ENCODE measurements around the gene SCN4A.
A peak's percentile ranks its signal among the peaks of the same experiment; 100 is the strongest.
"Not testable (repeated sequence)": the region's sequence is repeated elsewhere in the genome, so short reads cannot be mapped to it uniquely, and the experiment has no call there.

SCN4A gene

GRCh38 chr17:63932721-63933120 lies 40.0 kb downstream of the SCN4A start:
- DNase-seq, result no peak

DNA sequence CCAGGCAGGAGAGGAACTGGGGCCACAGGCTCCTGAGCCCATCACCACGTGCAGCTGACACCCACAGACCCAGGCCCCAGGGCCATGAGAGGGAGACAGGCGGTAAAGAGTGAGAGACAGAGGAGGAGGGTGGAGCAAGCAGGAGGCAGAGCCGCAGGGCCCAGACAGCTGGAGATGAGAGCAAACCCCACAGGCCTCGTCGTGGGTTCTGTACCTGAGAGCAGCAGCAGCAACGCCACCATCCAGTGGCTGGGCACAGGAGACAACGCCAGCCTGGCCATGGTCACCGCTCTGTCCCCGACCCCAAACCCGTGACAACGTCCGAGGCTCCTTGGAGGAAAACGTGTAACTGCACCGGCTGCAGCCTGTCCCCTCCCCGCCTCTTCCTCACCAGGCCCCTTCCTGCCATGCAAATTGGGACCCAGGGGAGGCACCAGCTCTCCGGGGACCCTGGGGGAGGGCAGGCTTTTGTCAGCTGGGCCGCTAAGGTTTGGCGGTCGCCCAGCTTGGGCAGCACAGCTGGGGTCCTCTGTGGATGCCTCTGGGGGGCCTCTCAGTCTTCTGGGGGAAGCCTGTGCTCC lies 40.6 kb downstream of the SCN4A start, which contains the start of gene CD79B:
Gene CD79B (minus strand): TSS at position 351 of the 581 bp plus-strand sequence. CDS start 70 bp downstream, at position 281.
- DNase-seq, result peak; percentile 67

GRCh38 chr17:63930951-63931575 lies 41.7 kb downstream of the SCN4A start:
- DNase-seq, result peak; percentile 80

DNA sequence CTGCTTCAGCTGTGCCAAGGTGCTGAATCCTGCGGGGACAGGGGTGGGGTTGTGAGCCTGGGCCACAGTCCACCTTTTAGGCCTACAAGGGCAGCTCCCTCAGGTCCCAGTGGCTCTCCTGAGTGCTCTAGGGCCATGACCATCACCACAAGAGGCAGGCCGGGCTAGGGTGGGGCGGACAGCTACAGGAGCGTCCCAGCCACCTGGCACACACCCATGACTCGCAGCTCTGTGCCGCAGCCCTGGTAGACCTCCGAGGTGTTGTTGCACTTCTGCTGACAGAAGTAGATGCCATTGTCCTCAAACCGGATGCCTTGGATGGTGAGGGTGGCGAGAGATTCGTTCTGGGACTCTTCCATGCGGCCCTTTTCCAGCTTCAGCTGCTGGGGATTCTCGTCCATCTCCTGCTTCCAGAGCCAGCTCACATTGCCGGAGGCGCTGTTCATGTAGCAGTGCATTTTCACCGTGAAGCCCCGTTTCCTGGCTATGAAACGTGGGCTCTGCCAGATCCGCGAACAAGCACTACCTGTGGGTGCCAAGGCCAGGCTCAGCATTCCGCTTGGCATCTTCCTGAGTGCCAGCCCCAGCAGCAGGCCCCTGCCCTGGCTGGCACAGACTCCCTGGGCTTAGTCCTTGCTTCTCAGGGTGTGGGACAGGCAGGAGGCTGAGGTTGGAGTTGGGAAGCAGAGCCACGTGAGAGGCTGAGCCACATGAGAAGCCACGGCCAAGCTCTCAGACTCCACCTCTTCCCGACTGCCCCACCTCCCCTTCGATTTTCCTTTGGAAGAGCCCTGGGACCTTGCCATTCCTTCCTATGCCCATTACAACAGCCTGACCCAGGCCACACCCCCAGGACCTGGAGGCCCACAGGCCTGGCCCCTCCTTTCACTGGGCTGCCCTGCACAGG lies 42.6 kb downstream of the SCN4A start:
- no peak for DNase-seq

- no peak for DNase-seq
Measured at GRCh38 chr17:63928966-63929695, 43.6 kb downstream of the SCN4A start.

GRCh38 chr17:63928172-63928666 lies 44.5 kb downstream of the SCN4A start:
- DNase-seq, result no peak

DNA sequence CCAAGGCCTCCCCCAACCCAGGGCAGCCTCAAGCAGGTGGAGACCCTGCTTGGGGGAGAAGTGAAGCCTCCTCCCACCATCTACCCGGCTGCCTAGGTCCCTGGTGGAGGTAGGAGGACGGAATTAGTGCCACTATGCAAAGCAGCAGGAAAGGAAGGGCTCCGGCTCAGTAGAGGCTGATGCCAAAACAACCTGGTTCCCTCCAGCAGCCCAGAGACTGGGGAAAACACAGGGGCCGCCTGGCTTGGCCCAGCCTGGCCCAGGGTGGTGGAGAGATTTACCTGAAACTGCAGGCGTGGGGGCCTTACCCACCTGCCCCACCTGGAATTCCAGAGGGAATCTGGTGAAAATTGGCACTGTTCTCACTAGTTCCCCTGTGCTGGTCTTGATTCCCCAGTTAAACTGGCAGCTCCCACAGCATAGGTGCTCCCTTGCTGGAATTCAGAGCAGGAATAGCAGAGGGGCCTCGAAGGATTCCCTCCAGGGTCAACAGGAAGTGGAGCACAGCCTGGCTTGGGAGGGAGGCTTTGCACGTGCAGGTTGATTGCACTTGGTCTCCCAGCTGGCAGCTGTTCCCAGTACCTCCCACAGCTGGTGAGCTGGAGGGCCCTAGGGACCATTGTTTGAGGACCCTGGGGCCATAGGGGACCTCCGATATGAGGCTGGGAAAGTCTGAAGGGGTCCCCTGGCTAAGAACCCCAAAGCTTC lies 45.1 kb downstream of the SCN4A start:
- DNase-seq, result no peak

- no peak for DNase-seq
Measured at GRCh38 chr17:63926164-63926563, 46.6 kb downstream of the SCN4A start.

DNA sequence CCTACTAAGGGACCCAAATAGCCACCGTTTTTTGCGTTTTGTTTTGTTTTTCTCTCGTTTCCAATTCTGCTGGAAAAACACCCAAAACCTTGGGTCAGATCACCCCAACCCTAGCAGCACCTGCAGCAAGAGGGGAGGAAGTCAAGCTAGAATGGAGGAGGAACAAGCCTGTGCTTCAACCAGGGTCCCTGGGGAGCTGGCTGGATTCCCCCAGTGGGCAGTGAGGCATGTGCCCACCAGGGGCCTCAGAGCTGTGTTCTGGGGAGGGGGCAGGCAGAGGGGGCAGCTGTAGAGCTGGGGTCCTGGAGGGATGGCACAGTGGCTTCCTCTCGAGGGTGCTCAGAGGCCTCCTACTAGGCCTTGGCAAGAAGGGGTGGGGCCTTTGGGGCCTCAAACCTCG lies 47.1 kb downstream of the SCN4A start:
- DNase-seq, result no peak

GRCh38 chr17:63922402-63922801 lies 50.3 kb downstream of the SCN4A start:
- not testable (repeated sequence) for DNase-seq

DNA sequence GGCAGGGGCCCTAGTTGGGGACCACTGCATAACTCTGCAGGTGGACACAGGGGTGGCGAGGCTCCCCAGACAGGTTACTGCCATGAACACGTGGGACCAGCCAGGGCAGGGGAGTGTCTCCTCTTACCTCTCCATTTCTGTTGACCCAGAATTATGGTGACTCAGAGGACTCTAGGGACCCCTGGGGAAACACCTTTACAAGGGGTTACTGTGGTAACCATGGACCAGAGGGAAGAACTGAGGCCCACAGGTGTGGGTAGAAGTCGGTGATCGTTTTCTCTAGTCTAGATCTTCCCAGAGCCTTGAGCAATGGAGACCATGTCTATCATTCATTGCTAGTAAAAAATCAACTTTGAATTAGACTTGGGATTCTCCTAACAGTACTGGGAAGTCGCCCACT lies 51.9 kb downstream of the SCN4A start:
- not testable (repeated sequence) for DNase-seq

- DNase-seq, result not testable (repeated sequence)
Measured at GRCh38 chr17:63920050-63920449, 52.7 kb downstream of the SCN4A start.

- DNase-seq, result peak; percentile 78
Measured at GRCh38 chr17:63919311-63919723, 53.4 kb downstream of the SCN4A start.

- not testable (repeated sequence) for DNase-seq
Measured at GRCh38 chr17:63918789-63919305, 53.9 kb downstream of the SCN4A start, which contains the start of gene GH1. Gene GH1 (minus strand): TSS chr17:63918839. CDS start chr17:63918776, 63 bp downstream.

DNA sequence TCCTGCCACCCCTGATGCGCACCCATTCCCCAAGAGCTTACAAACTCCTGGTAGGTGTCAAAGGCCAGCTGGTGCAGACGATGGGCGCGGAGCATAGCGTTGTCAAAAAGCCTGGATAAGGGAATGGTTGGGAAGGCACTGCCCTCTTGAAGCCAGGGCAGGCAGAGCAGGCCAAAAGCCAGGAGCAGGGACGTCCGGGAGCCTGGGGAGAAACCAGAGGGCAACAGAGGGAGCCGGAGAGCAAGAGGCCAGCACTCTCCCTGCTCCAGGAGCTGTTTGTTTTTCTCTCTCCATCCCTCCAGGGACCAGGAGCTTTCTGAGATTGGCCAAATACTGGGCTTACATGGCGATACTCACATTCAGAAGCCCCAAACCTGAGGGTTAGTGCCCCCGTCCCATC lies 54.4 kb downstream of the SCN4A start:
- DNase-seq, result no peak

GRCh38 chr17:63917646-63918045 lies 55.1 kb downstream of the SCN4A start:
- no peak for DNase-seq

- not testable (repeated sequence) for DNase-seq
Measured at GRCh38 chr17:63917206-63917605, 55.5 kb downstream of the SCN4A start.

GRCh38 chr17:63916566-63917185 lies 56.0 kb downstream of the SCN4A start:
- DNase-seq, result no peak

- not testable (repeated sequence) for DNase-seq
Measured at GRCh38 chr17:63915753-63916152, 57.0 kb downstream of the SCN4A start.

GRCh38 chr17:63914471-63914870 lies 58.2 kb downstream of the SCN4A start:
- no peak for DNase-seq

GRCh38 chr17:63911657-63912100 lies 61.0 kb downstream of the SCN4A start:
- DNase-seq, result peak; percentile 74

Data from stimulated activated CD4-positive, alpha-beta T cell treated with anti-CD3 and anti-CD28 coated beads, Interleukin-15, amount 100 ng/mL, for 24 hours (primary cell).